Neural cell (in vitro differentiated cells): ENCODE measurements around the gene GNG14. TPM values are rescaled to one million over a fixed set of nuclear protein-coding genes. Genes with fewer than 3 reads are reported as not detected.

Source experiments
- H2AFZ ChIP-seq: fragments of 200-600, 300-800 bp; sonication (generic), shearing (Covaris generic); 2 replicates; pipeline ENCODE4 v1.6.0; 2014; ENCODE audit warnings: low read depth, mild to moderate bottlenecking, antibody characterized with exemption, low read length, moderate library complexity
- H3F3A ChIP-seq: fragments of 200-600 bp; shearing (Covaris generic); 2 replicates; pipeline ENCODE4 v1.6.1; 2016; ENCODE audit warnings: mild to moderate bottlenecking, moderate library complexity, mixed read lengths, antibody characterized with exemption, low read length; ENCODE audit not compliant: insufficient read depth, poor library complexity, severe bottlenecking
- H3K27ac ChIP-seq: fragments of 200-600, 300-800 bp; sonication (generic), shearing (Covaris generic); 2 replicates; pipeline ENCODE4 v1.5.1; 2014; ENCODE audit warnings: mild to moderate bottlenecking, low read length, moderate library complexity
- H3K27me3 ChIP-seq: fragments of 300-800, 200-600 bp; sonication (generic), shearing (Covaris generic); 2 replicates; pipeline ENCODE4 v1.6.0; 2014; ENCODE audit warnings: mild to moderate bottlenecking, low read depth, low read length, moderate library complexity; ENCODE audit not compliant: insufficient read depth
- H3K36me3 ChIP-seq: fragments of 300-800, 200-600 bp; sonication (generic), shearing (Covaris generic); 2 replicates; pipeline ENCODE4 v1.5.1; 2014; ENCODE audit warnings: mild to moderate bottlenecking, antibody characterized with exemption, low read length, moderate library complexity; ENCODE audit not compliant: insufficient read depth
- H3K4me2 ChIP-seq: fragments of 300-800, 200-600 bp; sonication (generic), shearing (Covaris generic); 2 replicates; pipeline ENCODE4 v1.6.0; 2014; ENCODE audit warnings: mild to moderate bottlenecking, low read length
- H3K4me3 ChIP-seq: fragments of 300-800, 200-600 bp; sonication (generic), shearing (Covaris generic); 2 replicates; pipeline ENCODE4 v1.5.1; 2014; ENCODE audit warnings: mild to moderate bottlenecking, low read length, moderate library complexity
- H3K79me2 ChIP-seq: fragments of 200-600 bp; shearing (Covaris generic); replicated peaks from 2 replicates; pipeline ENCODE4 v1.6.0; 2014; ENCODE audit warnings: mild to moderate bottlenecking, low read length, moderate library complexity; ENCODE audit not compliant: insufficient read depth
- H3K9ac ChIP-seq: fragments of 300-800, 200-600 bp; sonication (generic), shearing (Covaris generic); 2 replicates; pipeline ENCODE4 v1.6.1; 2016; ENCODE audit warnings: mild to moderate bottlenecking, low read length, mixed read lengths
- H3K9me2 ChIP-seq: fragments of 200-600 bp; shearing (Covaris generic); 2 replicates; pipeline ENCODE4 v1.6.1; 2016; ENCODE audit warnings: mild to moderate bottlenecking, low read length, mixed read lengths; ENCODE audit not compliant: insufficient read depth
- H3K9me3 ChIP-seq: fragments of 200-600, 300-800 bp; sonication (generic), shearing (Covaris generic); 2 replicates; pipeline ENCODE4 v1.6.1; 2016; ENCODE audit warnings: mild to moderate bottlenecking, mixed run types, low read length, moderate library complexity, mixed read lengths
- H4K20me1 ChIP-seq: fragments of 200-600 bp; shearing (Covaris generic); 2 replicates; pipeline ENCODE4 v1.6.1; 2016; ENCODE audit warnings: mild to moderate bottlenecking, mixed run types; ENCODE audit not compliant: insufficient read depth
- CTCF ChIP-seq: fragments of 450-650 bp; IDR thresholded peaks from 2 replicates; pipeline ENCODE4 v1.5.1; 2014; ENCODE audit warnings: antibody characterized with exemption, mild to moderate bottlenecking, moderate library complexity; ENCODE audit not compliant: poor library complexity, severe bottlenecking
- EP300 ChIP-seq: fragments of 450-650 bp; conservative IDR thresholded peaks from 2 replicates; pipeline ENCODE4 v1.6.1; 2014; ENCODE audit warnings: antibody characterized with exemption, mild to moderate bottlenecking, moderate library complexity; ENCODE audit not compliant: poor library complexity, severe bottlenecking
- EZH2 ChIP-seq: fragments of 200-600, 300-800 bp; shearing (Covaris generic), sonication (generic); IDR thresholded peaks from 2 replicates; pipeline ENCODE4 v1.6.1; 2014; ENCODE audit warnings: antibody characterized with exemption, low read length, borderline replicate concordance, mild to moderate bottlenecking; ENCODE audit not compliant: insufficient read depth, poor library complexity, severe bottlenecking
- MXI1 ChIP-seq: fragments of 450-650 bp; conservative IDR thresholded peaks from 2 replicates; pipeline ENCODE4 v1.6.1; 2014; ENCODE audit warnings: antibody characterized with exemption, mild to moderate bottlenecking; ENCODE audit not compliant: poor library complexity, severe bottlenecking
- POLR2AphosphoS5 ChIP-seq: IDR thresholded peaks from 2 replicates; pipeline ENCODE4 v1.6.1; 2012
- RAD21 ChIP-seq: fragments of 450-650 bp; conservative IDR thresholded peaks from 2 replicates; pipeline ENCODE4 v1.6.1; 2014; ENCODE audit warnings: antibody characterized with exemption, mild to moderate bottlenecking, moderate library complexity
- REST ChIP-seq: IDR thresholded peaks from 2 replicates; pipeline ENCODE4 v1.6.1; 2012; ENCODE audit warnings: borderline replicate concordance
- SMC3 ChIP-seq: fragments of 450-650 bp; conservative IDR thresholded peaks from 2 replicates; pipeline ENCODE4 v1.6.1; 2014; ENCODE audit warnings: antibody characterized with exemption, mild to moderate bottlenecking, moderate library complexity; ENCODE audit not compliant: poor library complexity
- TAF1 ChIP-seq: IDR thresholded peaks from 2 replicates; pipeline ENCODE4 v1.6.1; 2012; ENCODE audit warnings: low read depth
- polyA plus RNA-seq: library from polyadenylated mRNA; depleted of rRNA; stranded (reverse); fragments of >200 nt; gene quantifications from 2 replicates; pipeline ENCODE4 v1.2.3, GENCODE V29; 2014

GNG14 gene
- polyA plus RNA-seq, 1 donor from 2014 or later = not detected

- H3F3A ChIP-seq = no peaks in the 10 kb centered on the region
- peaks cover 37% of the 10 kb centered on the region for H3K79me2 ChIP-seq
- TF ChIP-seq POLR2AphosphoS5 = peak; percentile 88
- peak; percentile 85 for TF ChIP-seq MXI1
- TF ChIP-seq RAD21 = peak; percentile 12
- TF ChIP-seq EZH2 = no peak
- peak; percentile 91 for TF ChIP-seq REST
- peak; percentile 68 for TF ChIP-seq EP300
- no peak for TF ChIP-seq CTCF
- peak; percentile 76 for TF ChIP-seq TAF1
- TF ChIP-seq SMC3 = peak; percentile 31
- H3K9me3 ChIP-seq = no peaks in the 10 kb centered on the region
- peak within 1 kb of the TSS; percentile 58 for H2AFZ ChIP-seq
- peak within 1 kb of the TSS; percentile 70 for H3K9ac ChIP-seq
- H3K4me3 ChIP-seq = peak within 1 kb of the TSS; percentile 78
- no peaks in the 10 kb centered on the region for H3K9me2 ChIP-seq
- peak within 1 kb of the TSS; percentile 70 for H3K4me2 ChIP-seq
- H3K36me3 ChIP-seq = no peaks in the 10 kb centered on the region
- H3K27me3 ChIP-seq = no peaks in the 10 kb centered on the region
- no peaks in the 10 kb centered on the region for H4K20me1 ChIP-seq
- peak within 1 kb of the TSS; percentile 89 for H3K27ac ChIP-seq
Observed at GRCh38 chr19:12736995-12737834, 49.4 kb downstream of the GNG14 start, which contains the start of gene GET3. Gene GET3, plus strand, starts transcription at chr19:12737497. Its CDS starts 9 bp downstream, at chr19:12737506.

- H3K36me3 ChIP-seq = no peaks in the 10 kb centered on the region
- no peaks in the 10 kb centered on the region for H3K9me2 ChIP-seq
- peaks cover 30% of the 10 kb centered on the region for H3K79me2 ChIP-seq
- no peaks in the 10 kb centered on the region for H3K27me3 ChIP-seq
- H3K4me2 ChIP-seq = peak overlapping the region; percentile 70
- H4K20me1 ChIP-seq = no peaks in the 10 kb centered on the region
- no peaks in the 10 kb centered on the region for H3K9me3 ChIP-seq
- no peaks in the 10 kb centered on the region for H3F3A ChIP-seq
- H3K27ac ChIP-seq = peak overlapping the region; percentile 89
- H2AFZ ChIP-seq = peak overlapping the region; percentile 43
- no peak for TF ChIP-seq TAF1
- no peak for TF ChIP-seq REST
- no peak for TF ChIP-seq CTCF
- no peak for TF ChIP-seq SMC3
- TF ChIP-seq EZH2 = no peak
- H3K4me3 ChIP-seq = peak overlapping the region; percentile 78
- peak overlapping the region; percentile 70 for H3K9ac ChIP-seq
Observed at GRCh38 chr19:12737835-12738351, 50.1 kb downstream of the GNG14 start.
